NCI-H526 (cell line): ENCODE measurements around the gene TYK2.

Experiments used
- DNase-seq, 2 experiments: peaks; one replicate each; lab custom pipeline; 2025; lab: John Stamatoyannopoulos, UW

TYK2 gene

DNA sequence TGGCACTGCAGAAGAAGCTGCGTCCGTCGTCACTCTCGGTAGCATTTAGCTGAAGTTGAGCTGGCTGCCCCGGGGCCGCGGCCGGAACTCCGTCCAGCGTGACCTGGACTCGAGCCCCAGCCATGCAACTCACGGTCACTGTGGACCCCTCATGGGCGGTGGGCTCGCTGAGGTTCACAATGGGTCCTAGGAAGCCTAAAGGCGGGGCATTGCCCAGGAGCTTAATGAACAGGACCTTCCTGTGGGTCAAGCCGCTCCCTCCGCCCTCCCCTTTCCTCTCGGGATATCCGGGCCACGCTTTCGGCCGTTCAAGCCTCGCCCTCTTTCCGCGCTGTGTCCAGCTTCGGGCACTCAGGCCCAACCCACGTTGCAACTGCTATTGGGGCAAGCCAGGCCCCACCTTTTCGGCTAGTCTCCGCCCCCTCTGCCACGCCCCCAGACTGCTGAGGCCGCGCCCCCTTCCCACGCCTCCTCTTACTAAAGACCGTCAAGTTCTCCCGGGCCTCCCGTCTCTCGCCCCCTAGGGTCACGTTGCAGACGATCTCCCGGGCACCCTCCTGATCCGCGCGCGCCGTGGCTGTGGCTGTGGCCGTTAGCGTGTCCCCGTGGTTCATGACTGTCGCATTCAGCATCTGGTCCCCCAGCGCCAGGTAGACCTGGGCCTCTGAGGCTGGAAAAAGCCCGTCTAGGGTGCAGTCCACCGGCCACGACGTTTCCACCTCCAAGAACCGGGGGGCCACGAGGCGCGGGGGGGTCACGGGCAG lies 45.6 kb downstream of the TYK2 start:
- DNase-seq, result peak; percentile 9 to 79

DNA sequence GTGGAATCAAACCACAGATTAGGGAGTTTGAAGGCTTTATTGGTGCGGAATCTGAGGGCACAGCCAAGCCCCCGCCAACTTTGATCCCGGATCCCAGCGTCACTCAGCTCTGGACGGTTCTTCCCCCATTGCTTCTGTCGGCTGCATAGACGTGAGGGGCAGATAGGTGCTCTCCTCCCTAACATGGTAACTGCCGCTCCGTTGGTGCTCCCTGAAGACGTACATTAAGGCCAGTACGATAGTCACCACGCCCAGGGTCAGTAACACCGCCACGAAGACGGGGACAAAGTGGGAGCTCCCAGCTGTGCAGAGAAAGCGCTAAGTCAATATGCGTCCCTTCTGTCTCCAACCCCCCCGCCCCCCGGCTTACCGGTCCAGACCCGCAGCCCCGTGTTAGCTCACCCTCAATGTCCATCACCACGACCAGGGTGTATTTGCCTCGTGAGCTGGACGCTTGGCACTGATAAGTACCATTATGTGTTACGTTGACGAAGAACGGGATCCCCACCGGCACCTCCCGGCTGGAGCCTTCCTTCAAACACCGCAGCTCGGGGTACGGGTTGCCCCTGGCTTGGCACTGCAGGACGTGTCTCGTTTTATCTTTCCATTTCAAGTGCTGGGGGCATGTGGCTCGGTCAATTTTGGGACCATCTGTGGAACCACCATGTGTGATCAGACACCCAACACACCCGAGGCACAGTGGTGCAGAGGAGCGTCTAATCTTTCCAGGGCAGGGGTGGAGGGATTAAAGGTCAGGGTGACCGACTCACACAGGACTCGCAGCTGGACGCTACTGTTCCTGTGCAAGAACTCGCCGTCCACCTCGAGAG lies 46.4 kb downstream of the TYK2 start:
- DNase-seq, result no peak

DNA sequence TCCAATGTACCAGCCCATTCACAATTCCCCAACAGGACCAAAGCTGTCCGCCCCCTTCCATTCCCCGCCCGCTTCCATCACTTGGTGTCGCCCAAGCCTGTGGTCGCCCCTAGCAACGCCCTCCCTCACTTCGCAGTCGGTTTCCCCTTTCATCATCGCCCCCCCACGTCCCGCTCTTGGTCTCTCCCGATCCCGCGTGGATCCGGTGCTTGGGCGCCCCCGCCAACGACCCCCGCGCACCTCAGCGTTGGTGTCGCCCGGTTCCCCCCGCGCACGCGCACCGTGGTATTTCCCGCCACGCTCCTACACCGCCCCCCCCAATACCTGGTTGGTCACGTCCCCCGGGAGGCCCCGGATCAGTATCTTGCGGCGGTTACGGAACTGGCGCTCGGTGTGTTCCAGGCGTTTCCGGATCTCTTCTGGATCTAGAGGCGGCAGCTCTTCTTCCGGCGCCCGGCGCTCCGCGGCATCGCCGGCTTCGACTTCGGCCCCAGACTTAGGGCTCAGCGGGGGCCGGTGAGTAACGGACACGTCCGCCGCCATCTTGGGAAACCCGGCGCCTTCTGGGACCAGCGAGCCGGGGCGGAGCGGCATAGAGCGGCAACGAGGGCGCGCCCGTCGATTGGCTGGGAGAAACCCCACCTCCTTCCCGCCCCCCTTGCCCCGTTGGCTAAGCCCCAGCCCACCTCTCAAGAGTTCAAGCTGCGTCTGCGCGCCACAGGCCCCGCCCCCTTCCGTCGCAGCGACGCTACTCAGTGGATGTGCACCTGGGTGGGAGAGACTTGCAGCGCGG lies 47.2 kb downstream of the TYK2 start, which contains the start of gene RAVER1:
TSS of gene RAVER1 (minus strand) at position 565 of the 793 bp plus-strand sequence. CDS start at position 543, 22 bp downstream.
- DNase-seq, result peak; percentile 87 to 97

- no peak for DNase-seq
Observed at GRCh38 chr19:10332158-10332964, 48.0 kb downstream of the TYK2 start.

GRCh38 chr19:10329555-10329954 lies 50.8 kb downstream of the TYK2 start:
- DNase-seq, result no peak

DNA sequence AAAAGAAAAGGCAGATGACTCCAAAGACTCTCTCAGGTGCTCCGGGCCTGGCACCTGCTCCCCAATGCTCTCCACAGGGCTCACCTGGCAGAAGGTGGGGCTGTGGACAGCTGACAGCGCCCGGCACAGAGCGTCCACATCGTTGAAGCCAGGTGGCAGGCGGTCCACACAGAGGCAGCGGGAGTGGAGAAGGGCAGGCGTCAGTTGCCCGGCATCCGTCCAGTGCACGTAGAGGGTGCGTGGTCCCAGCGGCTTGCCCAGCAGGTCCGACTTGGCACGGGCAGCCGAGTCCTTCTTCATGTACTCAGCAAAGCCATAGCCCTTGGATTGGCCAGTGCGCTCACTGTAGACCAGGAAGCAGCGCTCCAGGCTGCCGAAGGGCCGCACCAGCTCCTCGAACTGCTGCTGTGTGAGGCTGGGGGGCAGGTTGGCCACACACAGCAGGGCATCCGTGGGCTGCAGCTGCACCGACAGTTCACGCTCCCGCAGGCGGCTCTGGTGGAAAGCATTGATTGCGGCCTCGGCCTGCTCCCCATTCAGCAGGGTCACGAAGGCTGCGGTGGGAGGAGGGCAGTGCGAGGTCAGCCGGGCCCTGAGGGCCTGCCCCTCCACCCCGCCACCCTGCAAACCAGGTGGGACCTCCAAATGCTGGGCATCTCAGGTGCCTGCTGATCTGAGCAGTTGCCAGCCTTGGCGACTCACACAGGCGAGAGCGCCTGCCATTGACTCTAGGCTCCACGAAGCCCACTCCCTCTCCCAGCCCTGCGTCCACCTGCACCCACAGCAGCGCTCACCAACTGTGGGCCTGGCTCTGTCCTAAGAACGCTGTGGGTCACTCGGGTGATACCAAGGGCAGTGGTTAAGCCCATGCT lies 51.6 kb downstream of the TYK2 start:
- DNase-seq, result no peak

- no peak for DNase-seq
Observed at GRCh38 chr19:10327793-10328192, 52.6 kb downstream of the TYK2 start.

GRCh38 chr19:10325732-10326131 lies 54.6 kb downstream of the TYK2 start:
- no peak for DNase-seq

GRCh38 chr19:10321874-10322835 lies 58.2 kb downstream of the TYK2 start:
- DNase-seq, result no peak

GRCh38 chr19:10321417-10321797 lies 59.0 kb downstream of the TYK2 start:
- no peak for DNase-seq

DNA sequence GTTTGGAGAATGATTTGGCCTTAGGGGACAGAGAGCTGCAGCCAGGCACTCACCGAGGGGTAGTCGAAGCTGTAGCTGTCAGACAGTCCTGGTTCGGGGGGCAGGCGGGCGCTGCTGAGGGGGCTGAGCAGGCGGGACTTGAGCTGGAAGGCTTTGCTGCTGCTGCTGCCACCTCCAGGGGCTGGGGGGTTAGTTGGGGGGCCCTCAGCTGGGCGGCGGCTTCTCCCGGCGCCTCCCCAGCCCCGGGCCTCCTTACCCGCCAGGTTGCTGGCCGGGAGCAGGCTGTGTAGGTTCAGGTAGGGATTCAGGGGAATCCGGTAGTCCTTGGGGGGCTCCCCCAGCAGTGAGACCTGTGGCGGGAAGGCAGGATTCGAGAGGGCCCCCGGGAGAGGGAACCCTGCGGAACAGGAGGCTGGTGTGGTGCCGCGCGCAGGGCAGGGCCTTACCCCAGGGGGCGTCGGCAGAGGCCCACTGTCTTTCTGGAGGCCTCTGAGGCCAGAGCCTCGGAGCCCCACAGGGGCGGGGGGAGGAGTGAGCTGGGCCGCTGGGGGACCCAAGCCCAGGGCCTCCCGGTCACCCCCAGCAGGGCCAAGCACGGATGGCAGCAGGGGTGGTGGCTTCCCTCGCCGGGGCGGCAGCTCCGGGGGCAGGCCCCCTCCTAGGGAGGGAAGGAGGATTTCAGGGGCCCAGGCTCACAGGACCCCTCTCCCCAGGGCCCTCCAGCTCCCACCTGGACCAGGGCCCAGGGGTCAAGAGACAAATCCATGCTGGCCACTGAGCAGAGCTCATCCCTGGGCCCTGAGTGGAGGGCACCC lies 59.6 kb downstream of the TYK2 start:
- no peak for DNase-seq

DNA sequence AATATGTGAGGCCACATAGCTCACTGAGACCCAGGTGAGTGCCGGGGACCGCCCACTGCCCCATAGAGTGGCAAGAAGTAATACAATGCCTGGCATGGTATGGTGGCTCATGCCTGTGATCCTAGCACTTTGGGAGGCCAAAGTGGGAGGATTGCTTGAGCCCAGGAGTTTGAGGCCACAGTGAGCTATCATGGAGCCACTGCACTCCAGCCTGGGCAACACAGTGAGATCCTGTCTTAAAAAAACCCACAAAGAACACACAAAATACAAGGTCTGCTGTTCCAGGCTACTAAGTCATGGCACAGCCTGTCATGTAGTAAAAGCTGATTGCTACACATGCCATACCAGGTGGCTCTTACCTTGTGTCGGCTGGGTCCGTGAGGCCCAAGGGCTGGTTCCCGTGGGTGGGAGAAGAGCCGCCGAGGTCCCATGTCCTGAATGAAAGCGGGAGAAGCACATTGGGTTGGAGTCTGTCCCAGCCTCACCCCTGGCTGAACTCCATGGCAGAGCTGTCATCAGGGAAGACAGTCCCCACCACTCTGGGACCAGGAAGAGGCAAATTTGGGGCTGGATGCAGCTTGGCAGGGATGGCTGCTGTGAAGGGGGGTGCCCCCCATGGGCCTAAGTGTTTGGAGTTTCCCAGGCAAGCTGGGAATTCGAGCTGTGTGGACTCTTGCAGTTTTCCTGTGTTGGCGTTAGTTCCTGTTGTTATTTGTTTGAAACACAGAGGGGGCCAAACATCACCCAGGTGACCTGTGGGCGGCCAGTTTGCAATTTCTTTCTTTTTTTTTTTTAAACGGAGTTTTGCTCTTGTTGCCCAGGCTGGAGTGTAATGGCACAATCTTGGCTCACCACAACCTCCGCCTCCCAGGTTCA lies 61.3 kb downstream of the TYK2 start:
- DNase-seq, result no peak

- no peak for DNase-seq
Observed at GRCh38 chr19:10317857-10318462, 62.4 kb downstream of the TYK2 start.

DNA sequence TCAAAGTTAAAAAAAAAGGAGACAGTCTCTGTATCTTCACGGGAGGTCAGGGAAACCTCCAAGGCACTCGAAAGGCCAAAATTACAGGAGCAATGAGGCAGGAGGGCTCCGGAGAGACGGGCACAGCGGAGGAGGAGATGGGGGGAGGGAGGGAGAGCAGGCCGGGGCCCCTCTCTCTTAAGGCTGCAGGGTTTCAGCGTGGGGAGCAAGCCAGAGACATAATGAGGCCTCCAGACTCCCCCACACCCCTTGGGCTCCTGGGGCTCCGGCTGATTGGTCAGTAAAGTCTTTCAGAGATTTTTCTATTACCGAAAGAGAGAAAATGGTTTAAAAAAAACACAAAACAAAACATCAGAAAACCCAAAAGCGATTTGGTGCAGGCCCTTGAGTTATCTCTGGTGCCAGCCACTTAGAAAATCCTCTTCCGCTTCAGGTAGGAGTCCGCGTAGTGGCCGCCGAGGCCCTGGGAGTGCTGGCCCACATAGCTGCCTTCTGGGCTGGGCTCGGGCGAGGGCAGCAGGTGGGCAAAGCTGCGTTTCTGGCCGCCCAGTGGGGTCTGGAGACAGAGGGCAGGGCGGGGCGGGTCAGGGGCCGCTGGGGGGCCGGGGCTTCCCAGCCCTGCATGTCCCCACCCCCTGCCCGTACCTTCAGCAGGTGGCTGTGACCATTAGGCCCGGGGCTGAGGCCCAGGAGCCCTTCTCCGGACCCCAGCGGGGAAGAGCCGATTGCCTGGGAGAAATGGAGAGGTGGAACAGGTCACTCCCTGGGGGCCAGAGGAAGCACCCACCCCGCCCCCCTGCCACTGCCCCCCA lies 63.1 kb downstream of the TYK2 start:
- DNase-seq, result no peak

- DNase-seq, result no peak
Observed at GRCh38 chr19:10316229-10317044, 63.9 kb downstream of the TYK2 start.
